ENCODE data around the gene MAD1L1.

Gene MAD1L1

GRCh38 chr7:1956141-1956540 lies 276.6 kb downstream of the MAD1L1 start:
- Histone ChIP-seq H3K4me2 (ENCODE audit: low read length) (no peak overlapping the region), H3K36me3 (ENCODE audit: control insufficient read depth, low read length) (no peaks in the 10 kb centered on the region; the same call in 1 of the 2 replicates), H4K20me1 (ENCODE audit: control insufficient read depth, insufficient read depth, low read depth, low read length) (no peaks in the 10 kb centered on the region), H3K27ac (ENCODE audit: low read depth, low read length) (no peak overlapping the region), H3K27me3 (ENCODE audit: control insufficient read depth, low read length) (no peaks in the 10 kb centered on the region), H3K4me1 (ENCODE audit: control insufficient read depth, low read length) (no peaks in the 10 kb centered on the region), H3F3A (ENCODE audit: control insufficient read depth, insufficient read depth) (no peaks in the 10 kb centered on the region), H3K9me3 (ENCODE audit: control insufficient read depth, insufficient read depth, low read length) (no peaks in the 10 kb centered on the region), H3K9me2 (replicated peaks; ENCODE audit: control insufficient read depth, low read length) (no peaks in the 10 kb centered on the region), H3K79me2 (ENCODE audit: control insufficient read depth, low read length) (no peaks in the 10 kb centered on the region), H3K4me3 (ENCODE audit: low read length) (no peak overlapping the region)
- TF ChIP-seq EZH2phosphoT487 (IDR thresholded peaks at IDR 0.05; ENCODE audit: borderline replicate concordance, low read length) = no peak
- TF ChIP-seq CTCF (IDR thresholded peaks at IDR 0.05; ENCODE audit: low read depth, low read length, poor library complexity, severe bottlenecking) = no peak

GRCh38 chr7:1954366-1955004 lies 278.3 kb downstream of the MAD1L1 start:
- H3K27me3 ChIP-seq (ENCODE audit: control insufficient read depth, low read length) = no peaks in the 10 kb centered on the region
- no peaks in the 10 kb centered on the region for H3F3A ChIP-seq (ENCODE audit: control insufficient read depth, insufficient read depth)
- TF ChIP-seq EZH2phosphoT487 (IDR thresholded peaks at IDR 0.05; ENCODE audit: borderline replicate concordance, low read length) = no peak
- TF ChIP-seq CTCF (IDR thresholded peaks at IDR 0.05; ENCODE audit: low read depth, low read length, poor library complexity, severe bottlenecking) = no peak
- no peak overlapping the region for H3K4me2 ChIP-seq (ENCODE audit: low read length)
- H3K36me3 ChIP-seq (ENCODE audit: control insufficient read depth, low read length) = no peaks in the 10 kb centered on the region; the same call in 1 of the 2 replicates
- H4K20me1 ChIP-seq (ENCODE audit: control insufficient read depth, insufficient read depth, low read depth, low read length) = no peaks in the 10 kb centered on the region
- H3K27ac ChIP-seq (ENCODE audit: low read depth, low read length) = no peak overlapping the region
- no peak overlapping the region for H3K4me3 ChIP-seq (ENCODE audit: low read length)
- H3K79me2 ChIP-seq (ENCODE audit: control insufficient read depth, low read length) = no peaks in the 10 kb centered on the region
- H3K9me2 ChIP-seq (replicated peaks; ENCODE audit: control insufficient read depth, low read length) = no peaks in the 10 kb centered on the region
- no peaks in the 10 kb centered on the region for H3K9me3 ChIP-seq (ENCODE audit: control insufficient read depth, insufficient read depth, low read length)
- no peaks in the 10 kb centered on the region for H3K4me1 ChIP-seq (ENCODE audit: control insufficient read depth, low read length)

- TF ChIP-seq EZH2phosphoT487 (IDR thresholded peaks at IDR 0.05; ENCODE audit: borderline replicate concordance, low read length) (no peak), CTCF (IDR thresholded peaks at IDR 0.05; ENCODE audit: low read depth, low read length, poor library complexity, severe bottlenecking) (no peak)
- Histone ChIP-seq H3K36me3 (ENCODE audit: control insufficient read depth, low read length) (no peaks in the 10 kb centered on the region; the same call in 1 of the 2 replicates), H3K4me3 (ENCODE audit: low read length) (no peak overlapping the region), H3K79me2 (ENCODE audit: control insufficient read depth, low read length) (no peaks in the 10 kb centered on the region), H3F3A (ENCODE audit: control insufficient read depth, insufficient read depth) (no peaks in the 10 kb centered on the region), H3K9me2 (replicated peaks; ENCODE audit: control insufficient read depth, low read length) (no peaks in the 10 kb centered on the region), H3K27me3 (ENCODE audit: control insufficient read depth, low read length) (no peaks in the 10 kb centered on the region), H4K20me1 (ENCODE audit: control insufficient read depth, insufficient read depth, low read depth, low read length) (no peaks in the 10 kb centered on the region), H3K27ac (ENCODE audit: low read depth, low read length) (no peak overlapping the region), H3K4me1 (ENCODE audit: control insufficient read depth, low read length) (no peaks in the 10 kb centered on the region), H3K4me2 (ENCODE audit: low read length) (no peak overlapping the region), H3K9me3 (ENCODE audit: control insufficient read depth, insufficient read depth, low read length) (no peaks in the 10 kb centered on the region)
Observed at GRCh38 chr7:1953199-1954190, 279.2 kb downstream of the MAD1L1 start.
